PC-9 (cell line): ENCODE data around the gene TRANK1. TPM values are rescaled to one million over a fixed set of nuclear protein-coding genes. Genes with fewer than 3 reads are reported as not detected.

Experiments used
- BruUV-seq: library from RNA; stranded (reverse); fragments of 400-500 nt; replicated peaks from 2 replicates; lab custom pipeline; 2021; lab: Mats Ljungman, UMichigan
- CTCF ChIA-PET: fragments of 300-600 bp; sonication (Branson Sonifier 250); formaldehyde crosslinking; loops from one replicate; lab custom pipeline; 2022; ENCODE audit warnings: antibody characterized with exemption; lab: Charles Lee
- POLR2A ChIA-PET: fragments of 300-600 bp; sonication (Branson Sonifier 250); formaldehyde crosslinking; loops from one replicate; lab custom pipeline; 2022; ENCODE audit warnings: antibody characterized with exemption; ENCODE audit not compliant: unreplicated experiment; lab: Charles Lee
- DNase-seq, 2 experiments: peaks; one replicate each; pipeline versions ENCODE4 v3.0.0 to v3.0.0-alpha.2; 2015 to 2022; ENCODE audit warnings: mixed read lengths in 1 of 2
- H2AFZ ChIP-seq: fragments of 200-600 bp; sonication (generic); 2 replicates; pipeline ENCODE4 v1.8.1; 2017; ENCODE audit warnings: antibody characterized with exemption
- H3F3A ChIP-seq: fragments of 200-600 bp; sonication (generic); 2 replicates; pipeline ENCODE4 v1.8.1; 2017; ENCODE audit warnings: antibody characterized with exemption, mild to moderate bottlenecking, low read depth; ENCODE audit not compliant: insufficient read depth
- H3K27ac ChIP-seq: fragments of 200-600 bp; sonication (generic); 2 replicates; pipeline ENCODE4 v1.6.1; 2016; ENCODE audit warnings: mixed run types
- H3K27me3 ChIP-seq: fragments of 200-600 bp; sonication (generic); 2 replicates; pipeline ENCODE4 v1.6.1; 2016; ENCODE audit warnings: low read depth, mixed run types; ENCODE audit not compliant: insufficient read depth
- H3K36me3 ChIP-seq: fragments of 200-600 bp; sonication (generic); 2 replicates; pipeline ENCODE4 v1.6.1; 2016; ENCODE audit warnings: low read depth, mixed run types
- H3K4me1 ChIP-seq: fragments of 200-600 bp; sonication (generic); replicated peaks from 2 replicates; pipeline ENCODE4 v1.6.1; 2016; ENCODE audit warnings: mixed run types; ENCODE audit not compliant: insufficient read depth
- H3K4me2 ChIP-seq: fragments of 200-600 bp; sonication (generic); 2 replicates; pipeline ENCODE4 v1.6.1; 2017; ENCODE audit warnings: mixed run types
- H3K4me3 ChIP-seq: fragments of 200-600 bp; sonication (generic); 2 replicates; pipeline ENCODE4 v1.6.1; 2016; ENCODE audit warnings: mixed run types
- H3K79me2 ChIP-seq: fragments of 200-600 bp; sonication (generic); 2 replicates; pipeline ENCODE4 v1.6.1; 2017; ENCODE audit warnings: low read depth, mixed run types
- H3K9me2 ChIP-seq: fragments of 200-600 bp; sonication (generic); 2 replicates; pipeline ENCODE4 v1.8.1; 2017; ENCODE audit warnings: mild to moderate bottlenecking; ENCODE audit not compliant: insufficient read depth
- H3K9me3 ChIP-seq: fragments of 200-600 bp; sonication (generic); 2 replicates; pipeline ENCODE4 v1.8.1; 2016; ENCODE audit warnings: low read depth; ENCODE audit not compliant: insufficient read depth
- H4K20me1 ChIP-seq: fragments of 200-600 bp; sonication (generic); 2 replicates; pipeline ENCODE4 v1.8.1; 2017; ENCODE audit not compliant: insufficient read depth
- CTCF ChIP-seq: fragments of 200-600 bp; sonication (generic); conservative IDR thresholded peaks from 2 replicates; pipeline ENCODE4 v1.6.1; 2017; ENCODE audit warnings: mixed run types, antibody characterized with exemption, mild to moderate bottlenecking, moderate library complexity
- EZH2 ChIP-seq: fragments of 200-600 bp; sonication (generic); IDR thresholded peaks from 2 replicates; pipeline ENCODE4 v1.8.0; 2017; ENCODE audit warnings: antibody characterized with exemption, low read depth
- intact Hi-C: fragments of 100-400 bp; cut with micrococcal nuclease; formaldehyde crosslinking; loops from one replicate; pipeline ENCODE4 v1.10.0; 2022; ENCODE audit not compliant: unreplicated experiment
- total RNA-seq: library from RNA; stranded (reverse); gene quantifications from 2 replicates; pipeline ENCODE4 v1.2.3, GENCODE V29; 2021

The TRANK1 gene
- total RNA-seq, 1 experiment from 2014 or later: 12.1 TPM

GRCh38 chr3:36969085-36969484 lies 24.2 kb upstream of the TRANK1 start:
- Histone ChIP-seq H3K4me2 (no peak overlapping the region), H3K36me3 (no peaks in the 10 kb centered on the region), H3K27me3 (no peaks in the 10 kb centered on the region), H3K4me1 (peaks cover 8% of the 10 kb centered on the region; the same call in 1 of the 2 replicates), H4K20me1 (no peaks in the 10 kb centered on the region), H3K9me3 (no peaks in the 10 kb centered on the region), H3F3A (no peaks in the 10 kb centered on the region), H3K9me2 (no peaks in the 10 kb centered on the region), H3K79me2 (no peaks in the 10 kb centered on the region), H3K4me3 (no peak overlapping the region), H2AFZ (no peak overlapping the region), H3K27ac (no peak overlapping the region)
- no peak for TF ChIP-seq EZH2
- no peak for TF ChIP-seq CTCF
- BruUV-seq: no TSS peak
- POLR2A ChIA-PET: interaction anchor here (0.6 kb wide), 1 partner anchor 583 kb away, joined by 14 read pairs; no protein-coding TSS in a partner anchor
- no peak for DNase-seq
- CTCF ChIA-PET: no interaction called here
- intact Hi-C loops: no loop called here

- intact Hi-C loops: no loop called here
- CTCF ChIA-PET: no interaction called here
Measured at GRCh38 chr3:36965440-36965839, 20.6 kb upstream of the TRANK1 start.

GRCh38 chr3:36964817-36965216 lies 20.0 kb upstream of the TRANK1 start:
- Histone ChIP-seq H3K4me3 (no peak overlapping the region), H3F3A (no peaks in the 10 kb centered on the region), H3K9me3 (no peaks in the 10 kb centered on the region), H3K36me3 (no peaks in the 10 kb centered on the region), H3K27me3 (no peaks in the 10 kb centered on the region), H4K20me1 (no peaks in the 10 kb centered on the region), H3K4me2 (no peak overlapping the region), H2AFZ (no peak overlapping the region), H3K4me1 (peaks cover 8% of the 10 kb centered on the region; the same call in 1 of the 2 replicates), H3K79me2 (no peaks in the 10 kb centered on the region), H3K9me2 (no peaks in the 10 kb centered on the region), H3K27ac (no peak overlapping the region)
- CTCF ChIA-PET: no interaction called here
- DNase-seq: no peak
- TF ChIP-seq CTCF (no peak), EZH2 (no peak)
- intact Hi-C loops: no loop called here
- no TSS peak for BruUV-seq
- POLR2A ChIA-PET: no interaction called here

More at GRCh38 chr3:36965440-36965839, 20.6 kb upstream of the TRANK1 start:
- H3K27ac ChIP-seq: no peak overlapping the region
- no TSS peak for BruUV-seq
- no peaks in the 10 kb centered on the region for H4K20me1 ChIP-seq
- POLR2A ChIA-PET: no interaction called here
- H3K27me3 ChIP-seq: no peaks in the 10 kb centered on the region
- peak in 1 of 2 experiments; percentile 25 for DNase-seq
- H3K79me2 ChIP-seq: no peaks in the 10 kb centered on the region
- H3K4me3 ChIP-seq: no peak overlapping the region
- H3K4me1 ChIP-seq: peaks cover 8% of the 10 kb centered on the region; the same call in 1 of the 2 replicates
- no peaks in the 10 kb centered on the region for H3K9me3 ChIP-seq
- H3K9me2 ChIP-seq: no peaks in the 10 kb centered on the region
- H3K36me3 ChIP-seq: no peaks in the 10 kb centered on the region
- no peak overlapping the region for H2AFZ ChIP-seq
- H3K4me2 ChIP-seq: peak overlapping the region; percentile 16; the same call in 1 of the 2 replicates
- no peaks in the 10 kb centered on the region for H3F3A ChIP-seq
- TF ChIP-seq EZH2: no peak
- TF ChIP-seq CTCF: no peak
